Liver (tissue), 3 donors: ENCODE measurements around the gene BLACAT1.

Experiments used
- CTCF ChIP-seq: fragments of 150-350 bp; IDR thresholded peaks from 2 replicates; pipeline ENCODE4 v1.5.1; 2017; ENCODE audit warnings: improper control_type of control experiment, low read depth, low read length; ENCODE audit not compliant: missing input control
- EGR1 ChIP-seq, 2 donors: IDR thresholded peaks; 2 replicates each; pipeline ENCODE4 v1.6.1; 2016 to 2018; ENCODE audit warnings: antibody characterized with exemption in 2 of 2, low read depth in 2 of 2
- FOXA1 ChIP-seq: IDR thresholded peaks from 2 replicates; pipeline ENCODE4 v1.6.1; 2016; ENCODE audit warnings: antibody characterized with exemption
- GABPA ChIP-seq, 2 donors: IDR thresholded peaks in 1 of 2; conservative IDR thresholded peaks in 1 of 2; 2 replicates each; pipeline ENCODE4 v1.6.1; 2016; ENCODE audit warnings: antibody characterized with exemption in 2 of 2, mild to moderate bottlenecking in 1 of 2, moderate library complexity in 1 of 2
- RAD21 ChIP-seq, 2 donors: IDR thresholded peaks; 2 replicates each; pipeline ENCODE4 v1.6.1; 2016; ENCODE audit warnings: antibody characterized with exemption in 2 of 2, mild to moderate bottlenecking in 2 of 2
- RXRA ChIP-seq, 2 donors: IDR thresholded peaks; 2 replicates each; pipeline ENCODE4 v1.6.1; 2017 to 2018; ENCODE audit warnings: antibody characterized with exemption in 2 of 2, mild to moderate bottlenecking in 1 of 2
- SP1 ChIP-seq: IDR thresholded peaks from 2 replicates; pipeline ENCODE4 v1.6.1; 2018; ENCODE audit warnings: antibody characterized with exemption, mild to moderate bottlenecking
- TAF1 ChIP-seq: conservative IDR thresholded peaks from 2 replicates; pipeline ENCODE4 v1.6.1; 2016; ENCODE audit warnings: antibody characterized with exemption, mild to moderate bottlenecking
- YY1 ChIP-seq: IDR thresholded peaks from 2 replicates; pipeline ENCODE4 v1.6.1; 2016; ENCODE audit warnings: antibody characterized with exemption, mild to moderate bottlenecking
- TF ChIP-seq, protein P1 (sequence below): IDR thresholded peaks from 2 replicates; pipeline ENCODE4 v1.6.1; 2016; ENCODE audit warnings: antibody characterized with exemption
- TF ChIP-seq, protein P2 (sequence below): IDR thresholded peaks from 2 replicates; pipeline ENCODE4 v1.6.1; 2016; ENCODE audit warnings: antibody characterized with exemption, mild to moderate bottlenecking
- donor health status: healthy.
- donor health status: healthy.

GRCh38 chr1:205455581-205456382 is at the start of gene BLACAT1:
- no peak for TF ChIP-seq CTCF
- TF ChIP-seq TAF1, result no peak
- no peak for TF ChIP-seq EGR1 (IDR thresholded peaks at IDR 0.05; ENCODE audit: low read depth in 2 of 2)
- TF ChIP-seq SP1, result no peak
- TF ChIP-seq, protein P1, sequence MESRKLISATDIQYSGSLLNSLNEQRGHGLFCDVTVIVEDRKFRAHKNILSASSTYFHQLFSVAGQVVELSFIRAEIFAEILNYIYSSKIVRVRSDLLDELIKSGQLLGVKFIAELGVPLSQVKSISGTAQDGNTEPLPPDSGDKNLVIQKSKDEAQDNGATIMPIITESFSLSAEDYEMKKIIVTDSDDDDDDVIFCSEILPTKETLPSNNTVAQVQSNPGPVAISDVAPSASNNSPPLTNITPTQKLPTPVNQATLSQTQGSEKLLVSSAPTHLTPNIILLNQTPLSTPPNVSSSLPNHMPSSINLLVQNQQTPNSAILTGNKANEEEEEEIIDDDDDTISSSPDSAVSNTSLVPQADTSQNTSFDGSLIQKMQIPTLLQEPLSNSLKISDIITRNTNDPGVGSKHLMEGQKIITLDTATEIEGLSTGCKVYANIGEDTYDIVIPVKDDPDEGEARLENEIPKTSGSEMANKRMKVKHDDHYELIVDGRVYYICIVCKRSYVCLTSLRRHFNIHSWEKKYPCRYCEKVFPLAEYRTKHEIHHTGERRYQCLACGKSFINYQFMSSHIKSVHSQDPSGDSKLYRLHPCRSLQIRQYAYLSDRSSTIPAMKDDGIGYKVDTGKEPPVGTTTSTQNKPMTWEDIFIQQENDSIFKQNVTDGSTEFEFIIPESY, result no peak
- TF ChIP-seq YY1, result no peak
- TF ChIP-seq RAD21 (IDR thresholded peaks at IDR 0.05), result no peak
- no peak for TF ChIP-seq RXRA (IDR thresholded peaks at IDR 0.05)
- TF ChIP-seq, protein P2, sequence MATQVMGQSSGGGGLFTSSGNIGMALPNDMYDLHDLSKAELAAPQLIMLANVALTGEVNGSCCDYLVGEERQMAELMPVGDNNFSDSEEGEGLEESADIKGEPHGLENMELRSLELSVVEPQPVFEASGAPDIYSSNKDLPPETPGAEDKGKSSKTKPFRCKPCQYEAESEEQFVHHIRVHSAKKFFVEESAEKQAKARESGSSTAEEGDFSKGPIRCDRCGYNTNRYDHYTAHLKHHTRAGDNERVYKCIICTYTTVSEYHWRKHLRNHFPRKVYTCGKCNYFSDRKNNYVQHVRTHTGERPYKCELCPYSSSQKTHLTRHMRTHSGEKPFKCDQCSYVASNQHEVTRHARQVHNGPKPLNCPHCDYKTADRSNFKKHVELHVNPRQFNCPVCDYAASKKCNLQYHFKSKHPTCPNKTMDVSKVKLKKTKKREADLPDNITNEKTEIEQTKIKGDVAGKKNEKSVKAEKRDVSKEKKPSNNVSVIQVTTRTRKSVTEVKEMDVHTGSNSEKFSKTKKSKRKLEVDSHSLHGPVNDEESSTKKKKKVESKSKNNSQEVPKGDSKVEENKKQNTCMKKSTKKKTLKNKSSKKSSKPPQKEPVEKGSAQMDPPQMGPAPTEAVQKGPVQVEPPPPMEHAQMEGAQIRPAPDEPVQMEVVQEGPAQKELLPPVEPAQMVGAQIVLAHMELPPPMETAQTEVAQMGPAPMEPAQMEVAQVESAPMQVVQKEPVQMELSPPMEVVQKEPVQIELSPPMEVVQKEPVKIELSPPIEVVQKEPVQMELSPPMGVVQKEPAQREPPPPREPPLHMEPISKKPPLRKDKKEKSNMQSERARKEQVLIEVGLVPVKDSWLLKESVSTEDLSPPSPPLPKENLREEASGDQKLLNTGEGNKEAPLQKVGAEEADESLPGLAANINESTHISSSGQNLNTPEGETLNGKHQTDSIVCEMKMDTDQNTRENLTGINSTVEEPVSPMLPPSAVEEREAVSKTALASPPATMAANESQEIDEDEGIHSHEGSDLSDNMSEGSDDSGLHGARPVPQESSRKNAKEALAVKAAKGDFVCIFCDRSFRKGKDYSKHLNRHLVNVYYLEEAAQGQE, result no peak
- no peak for TF ChIP-seq GABPA (IDR thresholded peaks at IDR 0.05 in 1 of 2, conservative IDR thresholded peaks at IDR 0.05 in 1 of 2)
- no peak for TF ChIP-seq FOXA1
